ENCODE data around the gene CDHR3. TPM values are rescaled to one million over a fixed set of nuclear protein-coding genes. Genes with fewer than 3 reads are reported as not detected.

The CDHR3 gene
- total RNA-seq, 2 donors from 2014 or later = 0.79 TPM; not detected in 1

GRCh38 chr7:106023369-106024322 is 60.6 kb downstream of the CDHR3 start:
- no peak for DNase-seq (ENCODE audit: low spot score)
- H3K9me3 ChIP-seq = no peaks in the 10 kb centered on the region
- H3K27ac ChIP-seq = no peak overlapping the region
- TF ChIP-seq, protein P1, sequence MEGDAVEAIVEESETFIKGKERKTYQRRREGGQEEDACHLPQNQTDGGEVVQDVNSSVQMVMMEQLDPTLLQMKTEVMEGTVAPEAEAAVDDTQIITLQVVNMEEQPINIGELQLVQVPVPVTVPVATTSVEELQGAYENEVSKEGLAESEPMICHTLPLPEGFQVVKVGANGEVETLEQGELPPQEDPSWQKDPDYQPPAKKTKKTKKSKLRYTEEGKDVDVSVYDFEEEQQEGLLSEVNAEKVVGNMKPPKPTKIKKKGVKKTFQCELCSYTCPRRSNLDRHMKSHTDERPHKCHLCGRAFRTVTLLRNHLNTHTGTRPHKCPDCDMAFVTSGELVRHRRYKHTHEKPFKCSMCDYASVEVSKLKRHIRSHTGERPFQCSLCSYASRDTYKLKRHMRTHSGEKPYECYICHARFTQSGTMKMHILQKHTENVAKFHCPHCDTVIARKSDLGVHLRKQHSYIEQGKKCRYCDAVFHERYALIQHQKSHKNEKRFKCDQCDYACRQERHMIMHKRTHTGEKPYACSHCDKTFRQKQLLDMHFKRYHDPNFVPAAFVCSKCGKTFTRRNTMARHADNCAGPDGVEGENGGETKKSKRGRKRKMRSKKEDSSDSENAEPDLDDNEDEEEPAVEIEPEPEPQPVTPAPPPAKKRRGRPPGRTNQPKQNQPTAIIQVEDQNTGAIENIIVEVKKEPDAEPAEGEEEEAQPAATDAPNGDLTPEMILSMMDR (IDR thresholded peaks at IDR 0.05) = no peak
- no peak overlapping the region for H3K4me3 ChIP-seq
- no peaks in the 10 kb centered on the region for H3K4me1 ChIP-seq
- H3K36me3 ChIP-seq = no peaks in the 10 kb centered on the region
- no peaks in the 10 kb centered on the region for H3K27me3 ChIP-seq

DNA sequence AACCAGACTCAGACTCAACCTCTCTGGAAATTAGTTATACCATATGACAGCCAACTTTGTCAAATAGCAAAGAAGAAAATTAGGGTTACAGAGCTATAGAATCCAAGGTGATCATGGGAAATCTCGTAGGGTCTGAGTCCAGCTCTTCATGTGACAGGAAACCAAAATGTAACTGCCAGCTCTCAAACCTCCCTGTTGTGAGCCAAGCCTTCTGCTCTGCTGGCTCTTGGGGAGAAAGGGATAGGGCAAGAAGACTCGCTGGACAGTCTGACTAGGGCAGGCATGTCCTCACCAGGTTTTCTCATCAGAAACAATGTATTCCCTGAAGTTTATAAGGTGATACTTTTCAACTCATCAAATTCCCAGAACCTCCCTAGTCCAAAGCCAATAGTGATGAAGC is 63.0 kb downstream of the CDHR3 start:
- no peak for DNase-seq (ENCODE audit: low spot score)
- H3K4me1 ChIP-seq = peaks cover 0 to under 1% of the 10 kb centered on the region in 2 donors
- no peak overlapping the region for H3K4me3 ChIP-seq
- no peak overlapping the region for H3K27ac ChIP-seq
- H3K36me3 ChIP-seq = no peaks in the 10 kb centered on the region
- no peaks in the 10 kb centered on the region for H3K27me3 ChIP-seq
- TF ChIP-seq, protein P1 (IDR thresholded peaks at IDR 0.05) = no peak
- no peaks in the 10 kb centered on the region for H3K9me3 ChIP-seq

DNA sequence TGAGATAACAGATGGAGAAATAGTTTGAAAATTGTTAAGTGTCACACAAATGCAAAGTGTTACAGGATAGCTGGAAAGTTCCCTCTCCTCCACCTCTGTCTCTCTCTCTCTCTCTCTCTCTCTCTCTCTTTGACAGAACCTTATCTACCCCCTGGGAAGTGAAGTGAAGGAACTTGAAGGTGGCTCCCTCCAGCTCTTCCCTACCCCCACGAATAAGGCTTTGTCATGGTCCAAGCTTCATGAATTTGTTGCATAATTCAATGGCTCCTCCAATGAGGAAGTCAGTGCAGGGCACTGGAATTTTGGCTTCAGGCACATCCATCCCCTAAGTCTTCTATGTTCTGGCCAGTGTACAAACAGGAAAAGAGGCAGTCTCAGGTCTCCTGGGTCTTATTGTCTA is 66.4 kb downstream of the CDHR3 start:
- Histone ChIP-seq H3K36me3 (no peaks in the 10 kb centered on the region), H3K9me3 (peaks cover 0 to 6% of the 10 kb centered on the region in 2 donors), H3K27ac (no peak overlapping the region), H3K4me3 (no peak overlapping the region), H3K27me3 (no peaks in the 10 kb centered on the region), H3K4me1 (peaks cover 0 to 7% of the 10 kb centered on the region in 2 donors)
- TF ChIP-seq, protein P1 (IDR thresholded peaks at IDR 0.05) = no peak
- DNase-seq (ENCODE audit: low spot score) = no peak

DNA sequence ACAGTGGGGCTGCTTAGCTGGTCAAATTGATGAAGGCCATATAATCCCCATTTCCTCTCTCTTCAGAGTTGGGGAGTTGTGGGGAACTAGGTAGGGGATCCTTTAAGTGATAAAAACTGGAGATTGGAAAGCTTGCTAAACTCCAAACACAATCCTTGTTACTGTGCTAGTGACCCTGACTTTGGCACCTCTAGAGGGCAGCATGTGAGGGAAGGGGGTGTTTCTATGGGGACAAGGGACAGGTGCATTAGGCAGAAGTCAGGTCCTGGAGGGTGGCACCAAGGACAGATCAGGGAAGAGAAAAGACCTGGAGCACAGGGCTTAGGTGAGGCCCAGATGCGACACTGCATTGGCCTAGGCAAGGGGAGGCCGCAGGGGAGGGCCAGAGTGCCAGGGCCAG is 66.9 kb downstream of the CDHR3 start:
- Histone ChIP-seq H3K9me3 (peaks cover 0 to 6% of the 10 kb centered on the region in 2 donors), H3K27ac (no peak overlapping the region), H3K27me3 (no peaks in the 10 kb centered on the region), H3K4me1 (peaks cover 0 to 7% of the 10 kb centered on the region in 2 donors), H3K4me3 (no peak overlapping the region), H3K36me3 (no peaks in the 10 kb centered on the region)
- DNase-seq (ENCODE audit: low spot score) = no peak
- TF ChIP-seq, protein P1 (IDR thresholded peaks at IDR 0.05) = no peak

GRCh38 chr7:106031300-106032035 is 68.4 kb downstream of the CDHR3 start:
- TF ChIP-seq, protein P1 (IDR thresholded peaks at IDR 0.05) = no peak
- Histone ChIP-seq H3K27ac (no peak overlapping the region), H3K36me3 (no peaks in the 10 kb centered on the region), H3K9me3 (peaks cover 0 to 6% of the 10 kb centered on the region in 2 donors), H3K4me1 (peaks cover 0 to 7% of the 10 kb centered on the region in 2 donors), H3K27me3 (no peaks in the 10 kb centered on the region), H3K4me3 (no peak overlapping the region)
- DNase-seq (ENCODE audit: low spot score) = no peak

All from right atrium auricular region (tissue), 2 donors.